ENCODE data around the gene CEP192. TPM values are rescaled to one million over a fixed set of nuclear protein-coding genes. Genes with fewer than 3 reads are reported as not detected.

CEP192 gene
- total RNA-seq, 1 donor from 2014 or later: 58.7 TPM

DNA sequence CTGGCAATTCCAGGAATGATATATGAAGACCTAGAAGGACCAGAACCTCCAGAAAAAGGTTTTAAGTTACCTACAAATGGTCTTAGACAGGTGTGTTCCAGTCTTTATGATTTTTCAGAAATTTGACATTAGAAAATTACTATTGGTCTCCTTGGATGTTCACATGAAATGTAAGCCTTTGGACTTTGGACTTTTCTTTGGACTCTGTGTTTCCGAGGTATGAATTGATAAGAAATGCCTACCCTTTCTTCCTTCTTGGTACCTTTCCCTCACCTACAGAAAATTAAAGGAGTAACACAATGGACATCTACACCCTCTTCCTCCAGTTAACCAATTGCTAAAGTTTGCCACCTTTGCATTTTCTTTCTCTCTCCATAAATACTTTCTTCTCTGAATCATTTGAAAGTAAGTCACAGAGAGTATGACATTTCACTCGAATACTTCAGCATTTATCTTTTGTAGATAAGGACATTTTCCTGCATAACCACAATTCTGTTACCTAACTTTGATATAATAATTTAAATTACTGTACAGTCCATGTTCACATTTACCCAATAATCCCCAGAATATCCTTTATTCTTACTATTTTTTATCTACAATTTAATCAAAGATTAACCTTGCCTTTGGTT lies 26.2 kb downstream of the CEP192 start:
- no peak for DNase-seq (ENCODE audit: low spot score)
- H3K79me2 ChIP-seq (ENCODE audit: low read depth): peaks cover 7% of the 10 kb centered on the region
- H3K4me3 ChIP-seq: no peak overlapping the region
- no peaks in the 10 kb centered on the region for H3K27me3 Mint-ChIP-seq (ENCODE audit: insufficient read depth, low read depth)
- TF ChIP-seq, protein P1, sequence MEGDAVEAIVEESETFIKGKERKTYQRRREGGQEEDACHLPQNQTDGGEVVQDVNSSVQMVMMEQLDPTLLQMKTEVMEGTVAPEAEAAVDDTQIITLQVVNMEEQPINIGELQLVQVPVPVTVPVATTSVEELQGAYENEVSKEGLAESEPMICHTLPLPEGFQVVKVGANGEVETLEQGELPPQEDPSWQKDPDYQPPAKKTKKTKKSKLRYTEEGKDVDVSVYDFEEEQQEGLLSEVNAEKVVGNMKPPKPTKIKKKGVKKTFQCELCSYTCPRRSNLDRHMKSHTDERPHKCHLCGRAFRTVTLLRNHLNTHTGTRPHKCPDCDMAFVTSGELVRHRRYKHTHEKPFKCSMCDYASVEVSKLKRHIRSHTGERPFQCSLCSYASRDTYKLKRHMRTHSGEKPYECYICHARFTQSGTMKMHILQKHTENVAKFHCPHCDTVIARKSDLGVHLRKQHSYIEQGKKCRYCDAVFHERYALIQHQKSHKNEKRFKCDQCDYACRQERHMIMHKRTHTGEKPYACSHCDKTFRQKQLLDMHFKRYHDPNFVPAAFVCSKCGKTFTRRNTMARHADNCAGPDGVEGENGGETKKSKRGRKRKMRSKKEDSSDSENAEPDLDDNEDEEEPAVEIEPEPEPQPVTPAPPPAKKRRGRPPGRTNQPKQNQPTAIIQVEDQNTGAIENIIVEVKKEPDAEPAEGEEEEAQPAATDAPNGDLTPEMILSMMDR (IDR thresholded peaks at IDR 0.05): no peak
- TF ChIP-seq EZH2 (IDR thresholded peaks at IDR 0.05) (no peak), EZH2phosphoT487 (IDR thresholded peaks at IDR 0.05) (no peak)
- no peak overlapping the region for H3K27ac ChIP-seq
- H3K4me1 Mint-ChIP-seq: no peaks in the 10 kb centered on the region
- H3K9me3 ChIP-seq (ENCODE audit: low read depth): no peaks in the 10 kb centered on the region
- no peaks in the 10 kb centered on the region for H3F3A ChIP-seq (ENCODE audit: low read depth)
- no peaks in the 10 kb centered on the region for H3K27me3 ChIP-seq
- H3K9ac ChIP-seq: no peak overlapping the region
- no peak overlapping the region for H3K27ac Mint-ChIP-seq
- H3K36me3 Mint-ChIP-seq: peaks cover 52% of the 10 kb centered on the region
- H3K4me1 ChIP-seq: no peaks in the 10 kb centered on the region
- H3K36me3 ChIP-seq: peaks cover 38% of the 10 kb centered on the region
- no peak overlapping the region for H2AFZ ChIP-seq (replicated peaks)
- no peak overlapping the region for H3K4me2 ChIP-seq
- H3K9me3 Mint-ChIP-seq: no peaks in the 10 kb centered on the region
- H3K4me3 Mint-ChIP-seq: no peak overlapping the region
- H4K20me1 ChIP-seq (ENCODE audit: low read depth): no peaks in the 10 kb centered on the region

DNA sequence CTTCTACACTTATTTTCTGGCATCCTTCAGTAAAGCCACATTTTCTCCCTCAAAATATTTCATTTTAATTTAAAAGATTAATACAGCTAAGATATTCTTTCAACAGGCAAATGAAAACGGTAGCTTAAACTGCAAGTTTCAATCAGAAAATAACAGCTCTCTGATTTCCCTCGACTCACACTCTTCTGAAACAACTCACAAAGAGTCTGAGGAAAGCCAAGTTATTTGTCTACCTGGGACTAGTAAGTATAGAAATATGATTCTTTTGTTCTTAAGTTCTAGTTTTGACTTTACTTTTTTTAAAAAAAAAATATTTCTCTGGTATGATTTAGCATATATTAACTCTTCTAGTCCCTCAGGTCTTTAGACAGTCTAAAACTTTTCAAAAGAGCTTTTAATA lies 27.2 kb downstream of the CEP192 start:
- H3F3A ChIP-seq (ENCODE audit: low read depth): no peaks in the 10 kb centered on the region
- no peaks in the 10 kb centered on the region for H3K9me3 ChIP-seq (ENCODE audit: low read depth)
- Mint-ChIP-seq H3K9me3 (peaks cover 4% of the 10 kb centered on the region), H3K27ac (no peak overlapping the region), H3K27me3 (ENCODE audit: insufficient read depth, low read depth) (no peaks in the 10 kb centered on the region), H3K36me3 (peaks cover 56% of the 10 kb centered on the region), H3K4me1 (no peaks in the 10 kb centered on the region), H3K4me3 (no peak overlapping the region)
- no peak for DNase-seq (ENCODE audit: low spot score)
- H3K27ac ChIP-seq: no peak overlapping the region
- H2AFZ ChIP-seq (replicated peaks): no peak overlapping the region
- peaks cover 44% of the 10 kb centered on the region for H3K36me3 ChIP-seq
- no peaks in the 10 kb centered on the region for H4K20me1 ChIP-seq (ENCODE audit: low read depth)
- H3K27me3 ChIP-seq: no peaks in the 10 kb centered on the region
- no peaks in the 10 kb centered on the region for H3K4me1 ChIP-seq
- H3K4me2 ChIP-seq: no peak overlapping the region
- TF ChIP-seq, protein P1 (IDR thresholded peaks at IDR 0.05): no peak
- TF ChIP-seq EZH2 (IDR thresholded peaks at IDR 0.05) (no peak), EZH2phosphoT487 (IDR thresholded peaks at IDR 0.05) (no peak)
- no peak overlapping the region for H3K9ac ChIP-seq
- no peak overlapping the region for H3K4me3 ChIP-seq
- H3K79me2 ChIP-seq (ENCODE audit: low read depth): peaks cover 17% of the 10 kb centered on the region

DNA sequence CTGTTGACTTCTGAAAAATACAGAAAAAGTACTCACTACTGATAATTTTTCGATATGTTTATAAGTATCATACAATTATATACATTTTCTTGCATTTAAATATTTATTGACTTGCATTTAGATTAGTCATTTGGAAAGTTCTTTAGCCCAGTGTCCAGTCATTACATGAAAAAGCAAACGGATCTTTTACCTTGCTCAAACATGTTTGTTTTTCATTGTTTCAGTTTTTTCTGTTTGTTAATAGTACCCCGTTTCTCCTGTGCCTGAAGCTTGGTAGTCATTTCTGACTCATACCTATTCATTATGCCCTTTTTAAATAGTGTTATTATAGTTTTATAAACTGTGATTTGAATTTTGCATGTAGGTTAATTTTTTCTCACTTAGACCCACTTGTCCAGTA lies 28.1 kb downstream of the CEP192 start:
- no peak overlapping the region for H3K4me2 ChIP-seq
- Mint-ChIP-seq H3K4me3 (no peak overlapping the region), H3K27ac (no peak overlapping the region), H3K9me3 (peaks cover 4% of the 10 kb centered on the region), H3K27me3 (ENCODE audit: insufficient read depth, low read depth) (no peaks in the 10 kb centered on the region), H3K36me3 (peaks cover 62% of the 10 kb centered on the region), H3K4me1 (no peaks in the 10 kb centered on the region)
- TF ChIP-seq EZH2phosphoT487 (IDR thresholded peaks at IDR 0.05) (no peak), EZH2 (IDR thresholded peaks at IDR 0.05) (no peak)
- TF ChIP-seq, protein P1 (IDR thresholded peaks at IDR 0.05): no peak
- no peak overlapping the region for H3K27ac ChIP-seq
- no peak overlapping the region for H2AFZ ChIP-seq (replicated peaks)
- H3F3A ChIP-seq (ENCODE audit: low read depth): no peaks in the 10 kb centered on the region
- H3K27me3 ChIP-seq: no peaks in the 10 kb centered on the region
- H3K79me2 ChIP-seq (ENCODE audit: low read depth): peaks cover 25% of the 10 kb centered on the region
- no peak overlapping the region for H3K9ac ChIP-seq
- H3K9me3 ChIP-seq (ENCODE audit: low read depth): no peaks in the 10 kb centered on the region
- DNase-seq (ENCODE audit: low spot score): no peak
- H3K36me3 ChIP-seq: peaks cover 44% of the 10 kb centered on the region
- H3K4me3 ChIP-seq: no peak overlapping the region
- H3K4me1 ChIP-seq: no peaks in the 10 kb centered on the region
- H4K20me1 ChIP-seq (ENCODE audit: low read depth): no peaks in the 10 kb centered on the region
